Astrocyte (in vitro differentiated cells and primary cell): ENCODE measurements around the gene KCTD15. TPM values are rescaled to one million over a fixed set of nuclear protein-coding genes. Genes with fewer than 3 reads are reported as not detected.

Experiments used
- DNase-seq: peaks from one replicate; pipeline ENCODE4 v3.0.0-alpha.2; 2010; ENCODE audit warnings: low read depth
- FAIRE-seq: peaks from 2 replicates; lab custom pipeline; 2011; peaks lifted over from hg19 to GRCh38; lab: Jason Lieb, UNC
- H2AFZ ChIP-seq: 2 replicates; pipeline ENCODE4 v1.6.0; 2012; ENCODE audit warnings: low read depth, low read length, inconsistent platforms
- H3K27ac ChIP-seq: 2 replicates; pipeline ENCODE4 v1.5.1; 2011; ENCODE audit warnings: low read depth, low read length, inconsistent platforms
- H3K27me3 ChIP-seq: 2 replicates; pipeline ENCODE4 v1.6.0; 2011; ENCODE audit warnings: low read length, inconsistent platforms; ENCODE audit not compliant: insufficient read depth
- H3K36me3 ChIP-seq: 2 replicates; pipeline ENCODE4 v1.5.1; 2011; ENCODE audit warnings: low read length, inconsistent platforms; ENCODE audit not compliant: insufficient read depth
- H3K4me1 ChIP-seq: 2 replicates; pipeline ENCODE4 v1.5.1; 2011; ENCODE audit warnings: low read length, inconsistent platforms; ENCODE audit not compliant: insufficient read depth
- H3K4me2 ChIP-seq: 2 replicates; pipeline ENCODE4 v1.6.0; 2012; ENCODE audit warnings: low read length, inconsistent platforms
- H3K4me3 ChIP-seq: 2 replicates; pipeline ENCODE4 v1.5.1; 2011; ENCODE audit warnings: low read depth, mild to moderate bottlenecking, low read length, inconsistent platforms; ENCODE audit not compliant: insufficient read depth
- H3K79me2 ChIP-seq: 2 replicates; pipeline ENCODE4 v1.6.0; 2012; ENCODE audit warnings: mild to moderate bottlenecking, low read length, inconsistent platforms; ENCODE audit not compliant: insufficient read depth
- H3K9ac ChIP-seq: 2 replicates; pipeline ENCODE4 v1.6.0; 2012; ENCODE audit warnings: mild to moderate bottlenecking, low read length, inconsistent platforms
- H3K9me3 ChIP-seq: 2 replicates; pipeline ENCODE4 v1.5.1; 2012; ENCODE audit warnings: low read depth, mild to moderate bottlenecking, low read length, inconsistent platforms; ENCODE audit not compliant: insufficient read depth
- H4K20me1 ChIP-seq: 2 replicates; pipeline ENCODE4 v1.6.0; 2012; ENCODE audit warnings: low read length, inconsistent platforms; ENCODE audit not compliant: insufficient read depth
- H3K27ac Mint-ChIP-seq: one replicate; pipeline ENCODE4 v1.8.0; 2021; ENCODE audit warnings: mild to moderate bottlenecking, mixed read lengths; ENCODE audit not compliant: unreplicated experiment
- H3K27me3 Mint-ChIP-seq: one replicate; pipeline ENCODE4 v1.8.0; 2021; ENCODE audit warnings: low read depth, mixed read lengths; ENCODE audit not compliant: unreplicated experiment
- H3K36me3 Mint-ChIP-seq: one replicate; pipeline ENCODE4 v1.8.0; 2021; ENCODE audit warnings: low read depth, mixed read lengths; ENCODE audit not compliant: unreplicated experiment
- H3K4me1 Mint-ChIP-seq: one replicate; pipeline ENCODE4 v1.8.0; 2021; ENCODE audit warnings: low read depth, mixed read lengths; ENCODE audit not compliant: unreplicated experiment
- H3K4me3 Mint-ChIP-seq: one replicate; pipeline ENCODE4 v1.8.0; 2021; ENCODE audit warnings: mild to moderate bottlenecking, moderate library complexity, mixed read lengths; ENCODE audit not compliant: unreplicated experiment
- H3K9me3 Mint-ChIP-seq: one replicate; pipeline ENCODE4 v1.8.0; 2021; ENCODE audit warnings: mild to moderate bottlenecking, mixed read lengths; ENCODE audit not compliant: unreplicated experiment
- CTCF ChIP-seq: IDR thresholded peaks from 2 replicates; pipeline ENCODE4 v1.5.1; 2011; ENCODE audit warnings: low read depth, mild to moderate bottlenecking, inconsistent platforms, low read length, moderate library complexity; ENCODE audit not compliant: insufficient read depth
- EZH2 ChIP-seq: IDR thresholded peaks from 2 replicates; pipeline ENCODE4 v1.6.1; 2012; ENCODE audit warnings: mild to moderate bottlenecking, low read length, inconsistent platforms; ENCODE audit not compliant: insufficient read depth
- total RNA-seq: library from RNA; stranded (reverse); gene quantifications from 2 replicates; pipeline ENCODE4 v1.2.1, GENCODE V29; 2021

Gene KCTD15
- total RNA-seq, 1 donor from 2014 or later = 43.3 TPM

GRCh38 chr19:33840783-33841182 is 44.1 kb downstream of the KCTD15 start:
- FAIRE-seq = no peak

GRCh38 chr19:33841685-33842084 is 45.0 kb downstream of the KCTD15 start:
- Histone ChIP-seq H3K4me2 (no peak overlapping the region), H3K4me1 (no peaks in the 10 kb centered on the region), H4K20me1 (no peaks in the 10 kb centered on the region), H3K4me3 (no peak overlapping the region), H2AFZ (no peak overlapping the region), H3K9me3 (no peaks in the 10 kb centered on the region), H3K79me2 (no peaks in the 10 kb centered on the region), H3K27me3 (peaks cover 2% of the 10 kb centered on the region), H3K36me3 (no peaks in the 10 kb centered on the region), H3K9ac (no peak overlapping the region), H3K27ac (no peak overlapping the region)
- no peak for TF ChIP-seq EZH2
- DNase-seq (no peak), FAIRE-seq (no peak)
- H3K4me3 Mint-ChIP-seq = no peak overlapping the region
- H3K9me3 Mint-ChIP-seq = no peaks in the 10 kb centered on the region
- H3K36me3 Mint-ChIP-seq = no peaks in the 10 kb centered on the region
- H3K27me3 Mint-ChIP-seq = peaks cover 25% of the 10 kb centered on the region
- H3K4me1 Mint-ChIP-seq = no peaks in the 10 kb centered on the region
- no peak overlapping the region for H3K27ac Mint-ChIP-seq

More at GRCh38 chr19:33840783-33841182, 44.1 kb downstream of the KCTD15 start:
- no peak overlapping the region for H3K27ac Mint-ChIP-seq
- H3K4me1 Mint-ChIP-seq = no peaks in the 10 kb centered on the region
- no peaks in the 10 kb centered on the region for H3K36me3 Mint-ChIP-seq
- TF ChIP-seq EZH2 (no peak), CTCF (no peak)
- Histone ChIP-seq H3K27me3 (peaks cover 2% of the 10 kb centered on the region), H3K4me2 (no peak overlapping the region), H4K20me1 (no peaks in the 10 kb centered on the region), H3K9me3 (no peaks in the 10 kb centered on the region), H3K4me1 (no peaks in the 10 kb centered on the region), H3K9ac (no peak overlapping the region), H2AFZ (no peak overlapping the region), H3K4me3 (no peak overlapping the region), H3K79me2 (no peaks in the 10 kb centered on the region), H3K36me3 (no peaks in the 10 kb centered on the region), H3K27ac (no peak overlapping the region)
- DNase-seq = no peak
- peaks cover 30% of the 10 kb centered on the region for H3K27me3 Mint-ChIP-seq
- no peak overlapping the region for H3K4me3 Mint-ChIP-seq
- no peaks in the 10 kb centered on the region for H3K9me3 Mint-ChIP-seq

DNA sequence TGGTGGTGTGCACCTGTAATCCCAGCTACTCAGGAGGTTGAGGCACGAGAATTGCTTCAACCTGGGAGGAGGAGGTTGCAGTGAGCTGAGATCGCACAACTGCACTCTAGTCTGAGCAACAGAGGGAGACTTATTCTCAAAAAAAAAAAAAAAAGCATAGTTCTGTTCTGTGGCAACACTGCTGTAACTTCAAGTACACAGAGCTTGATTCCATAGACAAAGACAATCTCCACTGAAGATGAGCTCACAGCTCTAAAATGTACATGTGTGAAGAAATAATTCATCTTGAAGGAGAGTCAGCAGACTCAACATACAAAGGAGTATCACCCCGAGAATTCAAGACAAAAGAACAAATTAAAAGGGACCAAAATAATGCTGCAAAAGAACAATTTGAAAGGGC is 47.8 kb downstream of the KCTD15 start:
- Histone ChIP-seq H3K79me2 (no peaks in the 10 kb centered on the region), H3K9ac (no peak overlapping the region), H3K36me3 (no peaks in the 10 kb centered on the region), H4K20me1 (no peaks in the 10 kb centered on the region), H3K27me3 (peaks cover 2% of the 10 kb centered on the region), H3K4me1 (no peaks in the 10 kb centered on the region), H2AFZ (no peak overlapping the region), H3K4me2 (no peak overlapping the region), H3K9me3 (no peaks in the 10 kb centered on the region), H3K27ac (no peak overlapping the region), H3K4me3 (no peak overlapping the region)
- no peak overlapping the region for H3K27ac Mint-ChIP-seq
- H3K27me3 Mint-ChIP-seq = peaks cover 22% of the 10 kb centered on the region
- no peaks in the 10 kb centered on the region for H3K36me3 Mint-ChIP-seq
- no peak overlapping the region for H3K4me3 Mint-ChIP-seq
- no peak for FAIRE-seq
- no peaks in the 10 kb centered on the region for H3K9me3 Mint-ChIP-seq
- no peaks in the 10 kb centered on the region for H3K4me1 Mint-ChIP-seq
- TF ChIP-seq EZH2 (no peak), CTCF (no peak)
- no peak for DNase-seq
